HG03139 (cell line): ENCODE results near the gene CAP2.

ENCODE experiments used
- ATAC-seq: cut with Tn5 transposase; IDR thresholded peaks from one replicate; pipeline ENCODE4 v1.9.1; 2021; ENCODE audit not compliant: unreplicated experiment

The CAP2 gene

GRCh38 chr6:17392978-17393891, at the start of gene CAP2:
CAP2 (plus strand) TSS chr6:17393595; CDS start chr6:17421556, 27,961 bp downstream.
- no peak for ATAC-seq

- ATAC-seq: no peak
Measured at GRCh38 chr6:17347012-17347411, 46.4 kb upstream of the CAP2 start.

GRCh38 chr6:17349427-17349826, 44.0 kb upstream of the CAP2 start:
- no peak for ATAC-seq

- ATAC-seq: no peak
Measured at GRCh38 chr6:17352302-17352701, 41.1 kb upstream of the CAP2 start.

GRCh38 chr6:17353440-17354175, 39.8 kb upstream of the CAP2 start:
- no peak for ATAC-seq

GRCh38 chr6:17354700-17355403, 38.5 kb upstream of the CAP2 start:
- ATAC-seq: no peak

- ATAC-seq: no peak
Measured at GRCh38 chr6:17355404-17355774, 38.0 kb upstream of the CAP2 start.

- no peak for ATAC-seq
Measured at GRCh38 chr6:17358515-17358914, 34.9 kb upstream of the CAP2 start.

GRCh38 chr6:17360564-17360963, 32.8 kb upstream of the CAP2 start:
- no peak for ATAC-seq

GRCh38 chr6:17361013-17361412, 32.4 kb upstream of the CAP2 start:
- no peak for ATAC-seq

- ATAC-seq: no peak
Measured at GRCh38 chr6:17365961-17366360, 27.4 kb upstream of the CAP2 start.

GRCh38 chr6:17367868-17368267, 25.5 kb upstream of the CAP2 start:
- no peak for ATAC-seq

- ATAC-seq: no peak
Measured at GRCh38 chr6:17381424-17382147, 11.8 kb upstream of the CAP2 start.

GRCh38 chr6:17385660-17386059, 7.7 kb upstream of the CAP2 start:
- ATAC-seq: no peak

GRCh38 chr6:17388365-17388764, 5.0 kb upstream of the CAP2 start:
- no peak for ATAC-seq

- ATAC-seq: no peak
Measured at GRCh38 chr6:17389274-17389847, 4.0 kb upstream of the CAP2 start.

GRCh38 chr6:17390276-17390675, 3.1 kb upstream of the CAP2 start:
- ATAC-seq: no peak

- ATAC-seq: no peak
Measured at GRCh38 chr6:17391976-17392375, 1.4 kb upstream of the CAP2 start.

GRCh38 chr6:17393892-17394631, 667 bp downstream of the CAP2 start:
- no peak for ATAC-seq

- ATAC-seq: no peak
Measured at GRCh38 chr6:17395112-17395511, 1.7 kb downstream of the CAP2 start.
